ENCODE measurements around the gene FNBP1L. TPM values are rescaled to one million over a fixed set of nuclear protein-coding genes. Genes with fewer than 3 reads are reported as not detected.

Gene FNBP1L
- total RNA-seq, 1 donor from 2014 or later: 78.6 TPM

DNA sequence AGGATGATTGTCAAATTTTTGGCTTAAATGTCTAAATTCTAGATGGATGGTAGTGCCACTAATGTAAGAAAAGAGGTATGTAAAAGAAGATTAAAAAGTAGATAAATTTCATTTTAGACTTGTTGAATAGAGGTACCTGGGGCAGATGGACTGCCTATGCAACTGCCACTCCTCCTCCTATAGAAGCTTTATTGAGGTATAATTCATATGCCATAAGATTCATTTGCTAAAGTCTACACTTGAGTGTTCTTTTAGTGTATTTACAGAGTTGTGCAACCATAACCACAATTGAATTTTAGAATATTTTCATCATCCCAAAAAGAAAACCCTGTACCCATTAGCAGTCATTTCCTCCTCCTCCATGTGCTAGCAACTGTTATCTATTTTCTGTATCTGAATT lies 70.6 kb downstream of the FNBP1L start:
- Histone ChIP-seq H3K36me3 (ENCODE audit: control insufficient read depth, insufficient read depth, low read length) (no peaks in the 10 kb centered on the region), H3K27me3 (ENCODE audit: control insufficient read depth, insufficient read depth, low read length) (no peaks in the 10 kb centered on the region), H3K4me3 (ENCODE audit: low read depth, low read length) (no peak overlapping the region)
- DNase-seq (ENCODE audit: low read depth): no peak
- no peak for TF ChIP-seq CTCF (IDR thresholded peaks at IDR 0.05; ENCODE audit: insufficient read depth, low read length, poor library complexity, severe bottlenecking)

DNA sequence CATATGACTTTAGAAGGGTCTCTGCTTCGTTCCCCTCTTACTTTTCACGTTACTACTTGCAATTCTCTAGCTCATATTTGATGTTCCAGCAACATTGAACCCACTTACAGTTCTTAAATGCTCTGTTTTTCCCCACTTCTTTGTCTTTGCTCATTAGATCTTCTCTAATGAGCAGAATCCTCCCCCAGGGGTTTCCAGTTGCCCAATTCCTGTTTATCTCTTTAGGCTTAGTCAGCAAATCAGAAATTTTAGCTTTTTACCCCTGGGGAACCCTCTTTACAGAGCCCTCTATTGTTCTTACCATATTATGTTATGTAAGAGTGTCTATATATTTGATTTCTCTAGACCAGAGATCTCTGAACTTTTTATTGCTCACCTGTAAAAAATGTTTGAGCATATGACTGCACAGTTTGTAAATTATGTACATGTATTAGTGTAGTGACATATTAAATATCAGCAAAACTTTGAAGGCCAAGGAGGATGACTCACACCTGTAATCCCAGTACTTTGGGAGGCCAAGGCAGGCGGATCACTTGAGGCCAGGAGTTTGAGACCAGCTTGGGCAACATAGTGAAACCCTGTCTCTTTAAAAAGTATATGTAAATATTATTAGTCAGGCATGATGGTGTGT lies 71.4 kb downstream of the FNBP1L start:
- Histone ChIP-seq H3K36me3 (ENCODE audit: control insufficient read depth, insufficient read depth, low read length) (no peaks in the 10 kb centered on the region), H3K27me3 (ENCODE audit: control insufficient read depth, insufficient read depth, low read length) (no peaks in the 10 kb centered on the region), H3K4me3 (ENCODE audit: low read depth, low read length) (no peak overlapping the region)
- no peak for DNase-seq (ENCODE audit: low read depth)
- no peak for TF ChIP-seq CTCF (IDR thresholded peaks at IDR 0.05; ENCODE audit: insufficient read depth, low read length, poor library complexity, severe bottlenecking)

GRCh38 chr1:93521618-93522017 lies 73.7 kb downstream of the FNBP1L start:
- TF ChIP-seq CTCF (IDR thresholded peaks at IDR 0.05; ENCODE audit: insufficient read depth, low read length, poor library complexity, severe bottlenecking): no peak
- Histone ChIP-seq H3K4me3 (ENCODE audit: low read depth, low read length) (no peak overlapping the region), H3K36me3 (ENCODE audit: control insufficient read depth, insufficient read depth, low read length) (no peaks in the 10 kb centered on the region), H3K27me3 (ENCODE audit: control insufficient read depth, insufficient read depth, low read length) (no peaks in the 10 kb centered on the region)
- DNase-seq (ENCODE audit: low read depth): no peak

DNA sequence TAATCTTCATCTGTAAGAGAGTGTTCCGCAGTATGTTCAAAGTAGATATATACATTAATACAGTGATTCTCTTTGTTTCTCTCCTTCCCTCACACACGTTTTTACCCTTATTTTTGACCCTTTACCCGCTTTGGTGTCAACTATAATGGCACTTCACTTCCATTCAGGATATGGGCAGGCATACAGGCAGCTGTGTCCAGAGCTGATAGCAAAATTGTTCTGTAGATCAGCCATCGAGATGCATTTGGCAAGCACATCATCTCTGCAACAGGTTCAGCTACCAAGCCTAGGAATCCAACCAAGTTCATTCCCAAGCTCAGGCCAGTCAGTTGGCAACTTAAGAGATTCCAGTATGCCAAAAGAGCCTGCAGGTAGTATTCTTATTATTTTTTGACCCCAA lies 74.8 kb downstream of the FNBP1L start:
- Histone ChIP-seq H3K4me3 (ENCODE audit: low read depth, low read length) (no peak overlapping the region), H3K27me3 (ENCODE audit: control insufficient read depth, insufficient read depth, low read length) (no peaks in the 10 kb centered on the region), H3K36me3 (ENCODE audit: control insufficient read depth, insufficient read depth, low read length) (no peaks in the 10 kb centered on the region)
- no peak for TF ChIP-seq CTCF (IDR thresholded peaks at IDR 0.05; ENCODE audit: insufficient read depth, low read length, poor library complexity, severe bottlenecking)
- DNase-seq (ENCODE audit: low read depth): no peak

DNA sequence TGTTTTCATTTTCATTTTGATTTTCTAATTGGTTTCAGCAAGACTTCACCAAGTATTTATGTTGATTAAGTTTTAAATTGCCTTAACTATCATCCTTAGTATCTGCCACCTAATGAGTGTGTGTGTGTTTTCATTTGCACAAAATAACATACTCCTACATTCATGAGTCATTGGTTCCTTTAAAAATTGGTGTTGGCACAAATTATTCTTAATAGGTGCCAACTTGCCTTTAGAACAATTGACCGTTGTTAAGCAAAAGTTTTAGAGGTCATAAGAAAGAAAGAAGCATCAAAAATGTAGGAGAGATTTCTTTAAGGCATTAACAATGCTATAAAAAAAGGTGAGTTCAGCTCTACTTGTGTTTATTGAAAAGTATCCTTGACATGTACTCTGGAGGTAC lies 77.5 kb downstream of the FNBP1L start:
- no peak for DNase-seq (ENCODE audit: low read depth)

More for the DNA sequence above, 77.5 kb downstream of the FNBP1L start:
- Histone ChIP-seq H3K36me3 (ENCODE audit: control insufficient read depth, insufficient read depth, low read length) (no peaks in the 10 kb centered on the region), H3K4me3 (ENCODE audit: low read depth, low read length) (no peak overlapping the region), H3K27me3 (ENCODE audit: control insufficient read depth, insufficient read depth, low read length) (no peaks in the 10 kb centered on the region)
- no peak for TF ChIP-seq CTCF (IDR thresholded peaks at IDR 0.05; ENCODE audit: insufficient read depth, low read length, poor library complexity, severe bottlenecking)
